Motor neuron (in vitro differentiated cells): ENCODE data around the gene ADGRB3. TPM values are rescaled to one million over a fixed set of nuclear protein-coding genes. Genes with fewer than 3 reads are reported as not detected.

Experiments used
- ATAC-seq, 8 experiments: fragments of 200-7000 bp; cut with Tn5 transposase; replicated peaks in 6 of 8; 2 replicates each; pipeline ENCODE4 v1.8.0; 2021; ENCODE audit warnings: mild to moderate bottlenecking in 8 of 8, moderate library complexity in 8 of 8
- H3K27ac ChIP-seq, 2 donors: fragments of 250-450 bp; sonication (Bioruptor Pico); 2 replicates each; pipeline ENCODE4 v1.9.0; 2021; ENCODE audit warnings: antibody characterized with exemption in 2 of 2, mild to moderate bottlenecking in 2 of 2, moderate library complexity in 1 of 2
- H3K4me1 ChIP-seq, 2 donors: fragments of 250-450 bp; sonication (Bioruptor Pico); replicated peaks in 1 of 2; 2 replicates each; pipeline ENCODE4 v1.6.1; 2021; ENCODE audit warnings: antibody characterized with exemption in 2 of 2, mild to moderate bottlenecking in 2 of 2, moderate library complexity in 1 of 2
- H3K4me3 ChIP-seq, 5 donors: fragments of 250-450 bp; sonication (Bioruptor Pico); 2 replicates each; pipeline ENCODE4 v1.9.0; 2021; ENCODE audit warnings: antibody characterized with exemption in 5 of 5, mild to moderate bottlenecking in 5 of 5, moderate library complexity in 4 of 5
- WGBS, 10 experiments: fragments of 450-650 bp; shearing (Covaris generic); methylation state at CpG; one replicate each; pipeline ENCODE4 v1.0.0; 2022; 5-methylcytosine and 5-hydroxymethylcytosine counted together
- in situ Hi-C, 9 experiments: fragments of 400-800 bp; cut with MboI; loops; one replicate each; pipeline ENCODE4 v1.15.0; 2021; ENCODE audit warnings: low sequenced_read_pairs in 9 of 9, low pct_unique_long_range_greater_than_20kb in 2 of 9; ENCODE audit not compliant: unreplicated experiment in 9 of 9
- total RNA-seq, 8 experiments: library from RNA; unstranded; fragments of 300-600 nt; gene quantifications; 2 replicates each; pipeline versions ENCODE4 v1.2.3 to v1.2.4, GENCODE V29; 2022

ADGRB3 gene
- total RNA-seq = 10 to 100 TPM in 5 of 8 experiments, 1 to 10 TPM in 2, under 1 TPM in 1; 0.05 to 48.0 (median 24.2) TPM

GRCh38 chr6:68634726-68635411 lies at the start of gene ADGRB3:
ADGRB3 (plus strand) TSS chr6:68635282; CDS start chr6:68638676, 3,394 bp downstream.
- peak; percentile 83 to 92 (median 90) for ATAC-seq
- WGBS, 10 experiments = 0 to 2% (median 0%) methylated on average over 1 to 9 of the region's 79 CpGs; no CpG with 5 or more reads in 5 of the 10 experiments
- H3K4me3 ChIP-seq = peak within 1 kb of the TSS; percentile 46 to 63 (median 56)
- H3K4me1 ChIP-seq = peaks cover 8 to 20% of the 10 kb centered on the region in 2 donors
- in situ Hi-C loops = loop anchor here in 5 of 9 experiments (10.0 to 25.0 kb wide), 3 partner anchors 140 to 1477 kb away; no protein-coding TSS in a partner anchor
- peak within 1 kb of the TSS; percentile 76 to 79 for H3K27ac ChIP-seq

GRCh38 chr6:68593558-68593957 lies 41.5 kb upstream of the ADGRB3 start:
- H3K4me1 ChIP-seq = no peaks in the 10 kb centered on the region
- in situ Hi-C loops = no loop called here
- no peak overlapping the region for H3K4me3 ChIP-seq
- WGBS, 10 experiments = 0 to 100% (median 88%) methylated on average over 1 of the region's 1 CpG
- no peak for ATAC-seq
- no peak overlapping the region for H3K27ac ChIP-seq

- in situ Hi-C loops = no loop called here
- no peak for ATAC-seq
- no peak overlapping the region for H3K4me3 ChIP-seq
- no peak overlapping the region for H3K27ac ChIP-seq
- WGBS, 10 experiments = 0 to 75% (median 38%) methylated on average over 1 to 3 of the region's 3 CpGs
- H3K4me1 ChIP-seq = no peaks in the 10 kb centered on the region
Measured at GRCh38 chr6:68597642-68598041, 37.4 kb upstream of the ADGRB3 start.

GRCh38 chr6:68615938-68616337 lies 19.1 kb upstream of the ADGRB3 start:
- H3K4me1 ChIP-seq = no peaks in the 10 kb centered on the region
- no peak overlapping the region for H3K4me3 ChIP-seq
- in situ Hi-C loops = no loop called here
- peak in 1 of 8 experiments; percentile 41 for ATAC-seq
- H3K27ac ChIP-seq = no peak overlapping the region

GRCh38 chr6:68625998-68626397 lies 9.1 kb upstream of the ADGRB3 start:
- 35 to 100% (median 90%) methylated on average over 3 to 6 of the region's 6 CpGs for WGBS, 10 experiments
- in situ Hi-C loops = loop anchor here in 5 of 9 experiments (25.0 kb wide), 2 partner anchors 336 to 1486 kb away; no protein-coding TSS in a partner anchor
- Histone ChIP-seq H3K27ac (no peak overlapping the region), H3K4me1 (no peaks in the 10 kb centered on the region), H3K4me3 (no peak overlapping the region)
- no peak for ATAC-seq

- WGBS, 10 experiments = 0 to 75% (median 31%) methylated on average over 1 to 2 of the region's 2 CpGs; no CpG with 5 or more reads in 2 of the 10 experiments
- in situ Hi-C loops = loop anchor here in 5 of 9 experiments (25.0 kb wide), 2 partner anchors 334 to 1484 kb away; no protein-coding TSS in a partner anchor
- peaks cover 4 to 9% of the 10 kb centered on the region in 2 donors for H3K4me1 ChIP-seq
- no peak overlapping the region for H3K27ac ChIP-seq
- no peak for ATAC-seq
- no peak overlapping the region for H3K4me3 ChIP-seq
Measured at GRCh38 chr6:68628161-68628560, 6.9 kb upstream of the ADGRB3 start.

GRCh38 chr6:68632734-68633133 lies 2.3 kb upstream of the ADGRB3 start:
- in situ Hi-C loops = loop anchor here in 5 of 9 experiments (10.0 to 25.0 kb wide), 3 partner anchors 142 to 1480 kb away; no protein-coding TSS in a partner anchor
- no peak for ATAC-seq
- H3K4me1 ChIP-seq = peaks cover 4 to 9% of the 10 kb centered on the region in 2 donors
- WGBS, 10 experiments = 0 to 100% (median 40%) methylated on average over 1 to 3 of the region's 3 CpGs; no CpG with 5 or more reads in 1 of the 10 experiments
- H3K4me3 ChIP-seq = peak overlapping the region; percentile 46 to 63 (median 56)
- peak overlapping the region; percentile 76 to 79 for H3K27ac ChIP-seq

- H3K27ac ChIP-seq = peak overlapping the region; percentile 76 to 79
- ATAC-seq = no peak
- H3K4me3 ChIP-seq = peak overlapping the region; percentile 46 to 63 (median 56)
- in situ Hi-C loops = loop anchor here in 5 of 9 experiments (10.0 to 25.0 kb wide), 3 partner anchors 141 to 1479 kb away; no protein-coding TSS in a partner anchor
- WGBS, 10 experiments = 7 to 44% (median 17%) methylated on average over 3 to 9 of the region's 9 CpGs
- H3K4me1 ChIP-seq = peaks cover 7 to 10% of the 10 kb centered on the region in 2 donors
Measured at GRCh38 chr6:68633281-68633971, 1.7 kb upstream of the ADGRB3 start.

GRCh38 chr6:68633972-68634725 lies 933 bp upstream of the ADGRB3 start:
- peak overlapping the region; percentile 76 to 79 for H3K27ac ChIP-seq
- no peak for ATAC-seq
- in situ Hi-C loops = loop anchor here in 5 of 9 experiments (10.0 to 25.0 kb wide), 3 partner anchors 141 to 1478 kb away; no protein-coding TSS in a partner anchor
- peaks cover 7 to 17% of the 10 kb centered on the region in 2 donors for H3K4me1 ChIP-seq
- peak overlapping the region; percentile 46 to 63 (median 56) for H3K4me3 ChIP-seq
- 0 to 21% (median 3%) methylated on average over 3 to 22 of the region's 23 CpGs for WGBS, 10 experiments

- H3K4me3 ChIP-seq = peak overlapping the region; percentile 46 to 63 (median 56)
Measured at GRCh38 chr6:68635412-68635705, 277 bp downstream of the ADGRB3 start.

GRCh38 chr6:68635706-68636513 lies 828 bp downstream of the ADGRB3 start:
- H3K4me3 ChIP-seq = peak overlapping the region; percentile 46 to 63 (median 56)
- in situ Hi-C loops = loop anchor here in 5 of 9 experiments (10.0 to 25.0 kb wide), 3 partner anchors 139 to 1476 kb away; no protein-coding TSS in a partner anchor
- ATAC-seq = no peak
- H3K27ac ChIP-seq = peak overlapping the region; percentile 40 to 75
- peaks cover 16 to 27% of the 10 kb centered on the region in 2 donors for H3K4me1 ChIP-seq
- WGBS, 10 experiments = 0 to 2% (median 0%) methylated on average over 2 to 17 of the region's 24 CpGs; no CpG with 5 or more reads in 1 of the 10 experiments

More at GRCh38 chr6:68635412-68635705, 277 bp downstream of the ADGRB3 start:
- Histone ChIP-seq H3K4me1 (peaks cover 13 to 23% of the 10 kb centered on the region in 2 donors), H3K27ac (peak overlapping the region; percentile 40 to 75)
- 0 to 4% (median 2%) methylated on average over 1 to 7 of the region's 15 CpGs; no CpG with 5 or more reads in 6 of the 10 experiments for WGBS, 10 experiments
- in situ Hi-C loops = loop anchor here in 5 of 9 experiments (10.0 to 25.0 kb wide), 3 partner anchors 139 to 1477 kb away; no protein-coding TSS in a partner anchor
- ATAC-seq = no peak
